Measurements from ENCODE around the gene EXOC3. TPM values are rescaled to one million over a fixed set of nuclear protein-coding genes. Genes with fewer than 3 reads are reported as not detected.

Gene EXOC3
- total and polyA plus RNA-seq, 2 of the 8 experiments (the other 6 are each of a cell fraction or from before 2014, with no cell fraction given): 14.4 to 30.0 TPM

DNA sequence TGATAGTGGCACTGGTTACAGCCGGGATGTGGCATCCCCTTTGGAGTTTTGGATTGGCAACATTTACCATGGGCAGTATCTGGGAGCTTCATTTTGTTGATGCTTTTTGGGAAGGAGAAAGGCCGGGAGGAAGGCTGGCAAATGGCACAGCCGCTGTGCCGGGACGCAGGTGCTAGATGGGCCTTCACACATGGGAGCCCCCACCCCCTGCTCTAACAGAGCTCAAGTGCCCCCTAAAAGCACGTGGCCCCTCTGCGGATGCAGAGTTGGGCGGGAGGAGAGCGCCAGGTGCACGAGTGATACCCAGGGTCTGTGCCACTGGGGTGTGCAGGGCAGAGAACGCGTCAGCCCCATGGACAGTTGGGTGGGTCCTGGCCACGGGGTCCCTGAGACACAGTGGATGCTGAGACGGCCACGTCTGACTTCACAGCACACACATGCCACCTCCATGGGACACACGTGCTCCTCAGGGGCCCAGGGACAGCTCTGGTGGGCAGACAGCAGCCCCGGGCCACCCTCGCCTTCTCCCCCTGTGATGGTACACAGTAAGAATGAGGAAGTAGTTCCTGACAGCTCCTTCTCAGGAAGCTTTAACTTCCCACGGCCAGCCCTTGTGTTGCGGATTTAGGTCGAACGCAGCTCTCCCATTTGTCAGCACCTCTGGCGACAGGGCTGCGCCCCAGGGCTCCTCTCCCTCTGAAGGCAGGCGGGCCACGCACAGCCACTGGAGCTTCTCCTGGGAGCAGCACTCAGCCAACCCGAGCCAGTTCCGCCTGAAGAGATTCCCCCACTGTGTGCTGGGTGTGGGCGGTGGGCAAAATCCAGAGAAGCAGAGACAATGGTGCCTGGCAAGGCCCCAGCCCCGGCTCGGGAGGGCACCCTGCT lies 70.5 kb downstream of the EXOC3 start:
- Histone ChIP-seq H2BK15ac (ENCODE audit: low read length) (no peak overlapping the region), H4K5ac (ENCODE audit: insufficient read length, low read depth, low read length) (no peak overlapping the region), H3K79me1 (ENCODE audit: low read depth, low read length) (no peaks in the 10 kb centered on the region), H3K9me3 (ENCODE audit: insufficient read depth in 2 of 2, low read depth in 1 of 2, low read length in 1 of 2) (no peaks in the 10 kb centered on the region), H3K18ac (ENCODE audit: extremely low read depth, low read length) (no peak overlapping the region), H3K9ac (replicated peaks in 1 of 4; ENCODE audit: extremely low read depth in 1 of 4, low read depth in 3 of 4, low read length in 3 of 4) (no peak overlapping the region), H3K4me1 (replicated peaks in 1 of 4; ENCODE audit: control insufficient read depth in 3 of 4, insufficient read depth in 4 of 4, low read length in 3 of 4) (peaks cover 0 to 4% (median 0%) of the 10 kb centered on the region in 4 experiments; a peak in 1 of 7 replicates), H3K4ac (replicated peaks; ENCODE audit: insufficient read length, low read depth, low read length) (no peak overlapping the region), H4K91ac (replicated peaks; ENCODE audit: insufficient read length, low read length) (no peak overlapping the region), H3K14ac (ENCODE audit: insufficient read length) (no peak overlapping the region), H2BK12ac (ENCODE audit: low read depth, low read length) (no peak overlapping the region), H2BK5ac (ENCODE audit: low read depth, low read length) (no peak overlapping the region), H4K20me1 (replicated peaks in 1 of 2; ENCODE audit: control insufficient read depth in 1 of 2, insufficient read depth in 2 of 2, low read length in 2 of 2) (peaks cover 2 to 12% of the 10 kb centered on the region in 2 experiments), H2BK20ac (ENCODE audit: low read length) (no peak overlapping the region), H2AFZ (ENCODE audit: low read length) (no peak overlapping the region), H3K4me2 (ENCODE audit: insufficient read depth in 1 of 2, low read depth in 2 of 2, low read length in 2 of 2) (no peak overlapping the region), H3K27ac (ENCODE audit: low read depth, low read length) (no peak overlapping the region), H3K56ac (replicated peaks; ENCODE audit: insufficient read length, low read depth, low read length) (no peak overlapping the region), H3K27me3 (replicated peaks in 1 of 4; ENCODE audit: control insufficient read depth in 3 of 4, extremely low read depth in 1 of 4, insufficient read depth in 3 of 4, low read length in 3 of 4) (0 out of 7 replicates have a peak, but pooled peaks cover 0 to 2% (median 0%) of the 10 kb centered on the region in 4 experiments), H2BK120ac (replicated peaks; ENCODE audit: low read depth, low read length) (no peak overlapping the region), H3K79me2 (ENCODE audit: control insufficient read depth in 1 of 2, insufficient read depth in 2 of 2, low read length in 2 of 2) (no peaks in the 10 kb centered on the region), H2AK5ac (ENCODE audit: low read depth, low read length) (no peak overlapping the region), H3K4me3 (ENCODE audit: extremely low read depth in 1 of 4, insufficient read depth in 2 of 4, low read depth in 3 of 4, low read length in 4 of 4) (no peak overlapping the region), H3K36me3 (ENCODE audit: control insufficient read depth in 2 of 4, insufficient read depth in 4 of 4, low read length in 3 of 4) (no peaks in the 10 kb centered on the region), H3K23ac (ENCODE audit: insufficient read length) (no peak overlapping the region), H4K8ac (ENCODE audit: extremely low read depth, insufficient read depth, low read length) (no peak overlapping the region), H3K23me2 (ENCODE audit: low read depth, low read length) (peaks cover 12% of the 10 kb centered on the region; the same call in 1 of the 2 replicates)
- DNase-seq (ENCODE audit: low read depth in 1 of 2, low spot score in 2 of 2) (no peak), FAIRE-seq (no peak)
- ChIA-PET CTCF (ENCODE audit: partially characterized antibody) (interaction anchor here (1.3 to 3.3 kb wide), 2 partner anchors 9 to 11 kb away, joined by 5 to 11 read pairs; no protein-coding TSS in a partner anchor), POLR2A (ENCODE audit: partially characterized antibody) (interaction anchor here (0.8 to 1.3 kb wide), 2 partner anchors 11 to 40 kb away, joined by 3 to 4 read pairs; no protein-coding TSS in a partner anchor)
- WGBS, 2 experiments (ENCODE audit: extremely low coverage in 1 of 2, insufficient coverage in 1 of 2, insufficient read length in 1 of 2, insufficient replicate concordance in 2 of 2, low coverage in 1 of 2, low lambda C conversion rate in 2 of 2, missing lambda C conversion rate in 1 of 2): 84% methylated on average over 25 of the region's 31 CpGs; no CpG with 5 or more reads in 1 of the 2 experiments
- TF ChIP-seq SAP30 (IDR thresholded peaks at IDR 0.05; ENCODE audit: insufficient read depth, insufficient replicate concordance, low read length): no peak
- TF ChIP-seq EGR1 (IDR thresholded peaks at IDR 0.05; ENCODE audit: borderline replicate concordance, low read depth, low read length): no peak
